SH-SY5Y (cell line): ENCODE measurements around the gene RNF217.

ENCODE experiments used
- GATA2 ChIP-seq: IDR thresholded peaks from 2 replicates; pipeline ENCODE4 v1.6.1; 2011; ENCODE audit warnings: mild to moderate bottlenecking, low read depth, low read length
- GATA3 ChIP-seq: IDR thresholded peaks from 2 replicates; pipeline ENCODE4 v1.6.1; 2011; ENCODE audit warnings: low read depth, mild to moderate bottlenecking, low read length, moderate library complexity

- TF ChIP-seq GATA2 (no peak), GATA3 (no peak)
Observed at GRCh38 chr6:124949706-124950105, 12.5 kb upstream of the RNF217 start.
